Measurements from ENCODE around the gene PSRC1.
A peak's percentile ranks its signal among the peaks of the same experiment; 100 is the strongest.
"Not testable (repeated sequence)": the region's sequence is repeated elsewhere in the genome, so short reads cannot be mapped to it uniquely, and the experiment has no call there.

The PSRC1 gene

DNA sequence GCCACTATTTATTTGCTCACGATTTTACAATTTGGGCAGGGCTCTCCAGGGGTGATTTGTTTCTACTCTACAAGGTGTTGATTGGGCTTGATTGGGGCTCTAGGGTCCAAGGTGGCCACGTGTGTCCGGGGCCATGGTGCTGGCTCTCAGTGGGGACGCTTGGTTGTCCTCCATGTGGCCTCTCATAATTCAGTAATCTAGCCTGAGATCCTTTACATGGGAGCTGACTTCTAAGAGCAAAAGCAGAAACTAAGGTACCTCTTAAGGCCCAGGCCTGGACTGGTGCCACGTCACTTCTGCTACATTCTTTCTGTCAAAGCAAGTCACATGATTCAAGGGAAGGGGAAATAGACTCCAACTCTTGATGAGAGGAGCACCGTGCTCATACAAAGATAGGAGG, 8.1 kb upstream of the PSRC1 start:
- in situ Hi-C loops (cut with HindIII; ENCODE audit: low sequenced_read_pairs) = no loop called here
- DNase-seq (ENCODE audit: low read depth) = no peak
- no peak overlapping the region for H3K4me3 ChIP-seq (ENCODE audit: low read depth, low read length)

DNA sequence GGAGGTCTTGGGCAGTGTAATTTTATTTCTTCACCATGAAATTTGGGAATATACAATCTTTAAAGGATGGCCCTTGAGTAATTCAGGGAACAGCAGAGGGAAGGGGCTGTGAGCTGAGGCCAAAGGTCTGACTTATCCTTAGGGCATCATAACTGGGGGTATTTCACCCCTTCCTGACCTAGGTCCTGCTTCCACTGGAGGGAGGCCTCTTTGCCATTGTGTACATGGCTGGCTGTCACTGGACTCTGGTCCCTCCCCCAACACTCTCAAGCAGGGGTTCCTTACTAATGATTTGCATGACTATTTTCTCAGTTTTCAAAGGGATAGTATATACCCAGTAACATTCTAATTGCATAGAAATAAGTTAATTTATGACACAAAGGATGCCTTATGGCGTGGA, 7.2 kb upstream of the PSRC1 start:
- no peak for DNase-seq (ENCODE audit: low read depth)
- no peak overlapping the region for H3K4me3 ChIP-seq (ENCODE audit: low read depth, low read length)
- in situ Hi-C loops (cut with HindIII; ENCODE audit: low sequenced_read_pairs) = no loop called here
- TF ChIP-seq, protein P1, sequence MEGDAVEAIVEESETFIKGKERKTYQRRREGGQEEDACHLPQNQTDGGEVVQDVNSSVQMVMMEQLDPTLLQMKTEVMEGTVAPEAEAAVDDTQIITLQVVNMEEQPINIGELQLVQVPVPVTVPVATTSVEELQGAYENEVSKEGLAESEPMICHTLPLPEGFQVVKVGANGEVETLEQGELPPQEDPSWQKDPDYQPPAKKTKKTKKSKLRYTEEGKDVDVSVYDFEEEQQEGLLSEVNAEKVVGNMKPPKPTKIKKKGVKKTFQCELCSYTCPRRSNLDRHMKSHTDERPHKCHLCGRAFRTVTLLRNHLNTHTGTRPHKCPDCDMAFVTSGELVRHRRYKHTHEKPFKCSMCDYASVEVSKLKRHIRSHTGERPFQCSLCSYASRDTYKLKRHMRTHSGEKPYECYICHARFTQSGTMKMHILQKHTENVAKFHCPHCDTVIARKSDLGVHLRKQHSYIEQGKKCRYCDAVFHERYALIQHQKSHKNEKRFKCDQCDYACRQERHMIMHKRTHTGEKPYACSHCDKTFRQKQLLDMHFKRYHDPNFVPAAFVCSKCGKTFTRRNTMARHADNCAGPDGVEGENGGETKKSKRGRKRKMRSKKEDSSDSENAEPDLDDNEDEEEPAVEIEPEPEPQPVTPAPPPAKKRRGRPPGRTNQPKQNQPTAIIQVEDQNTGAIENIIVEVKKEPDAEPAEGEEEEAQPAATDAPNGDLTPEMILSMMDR (IDR thresholded peaks at IDR 0.05; ENCODE audit: low read depth, low read length, missing control alignments) = no peak

More for the DNA sequence above, 8.1 kb upstream of the PSRC1 start:
- TF ChIP-seq, protein P1 (IDR thresholded peaks at IDR 0.05; ENCODE audit: low read depth, low read length, missing control alignments) = no peak

DNA sequence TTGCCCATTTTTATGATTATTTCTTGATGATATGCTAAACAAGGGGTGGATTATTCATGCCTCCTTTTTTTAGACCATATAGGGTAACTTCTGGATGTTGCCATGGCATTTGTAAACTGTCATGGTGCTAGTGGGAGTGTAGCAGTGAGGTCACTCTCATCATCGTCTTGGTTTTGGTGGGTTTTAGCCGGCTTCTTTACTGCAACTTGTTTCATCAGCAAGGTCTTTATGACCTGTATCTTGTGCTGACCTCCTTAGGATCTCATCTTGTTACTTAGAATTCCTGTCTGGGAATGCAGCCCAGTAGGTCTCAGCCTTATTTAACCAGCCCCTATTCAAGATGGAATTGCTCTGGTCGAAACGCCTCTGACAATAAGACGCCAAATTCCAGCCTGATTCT, 3.8 kb upstream of the PSRC1 start:
- in situ Hi-C loops (cut with HindIII; ENCODE audit: low sequenced_read_pairs) = not testable (repeated sequence)

DNA sequence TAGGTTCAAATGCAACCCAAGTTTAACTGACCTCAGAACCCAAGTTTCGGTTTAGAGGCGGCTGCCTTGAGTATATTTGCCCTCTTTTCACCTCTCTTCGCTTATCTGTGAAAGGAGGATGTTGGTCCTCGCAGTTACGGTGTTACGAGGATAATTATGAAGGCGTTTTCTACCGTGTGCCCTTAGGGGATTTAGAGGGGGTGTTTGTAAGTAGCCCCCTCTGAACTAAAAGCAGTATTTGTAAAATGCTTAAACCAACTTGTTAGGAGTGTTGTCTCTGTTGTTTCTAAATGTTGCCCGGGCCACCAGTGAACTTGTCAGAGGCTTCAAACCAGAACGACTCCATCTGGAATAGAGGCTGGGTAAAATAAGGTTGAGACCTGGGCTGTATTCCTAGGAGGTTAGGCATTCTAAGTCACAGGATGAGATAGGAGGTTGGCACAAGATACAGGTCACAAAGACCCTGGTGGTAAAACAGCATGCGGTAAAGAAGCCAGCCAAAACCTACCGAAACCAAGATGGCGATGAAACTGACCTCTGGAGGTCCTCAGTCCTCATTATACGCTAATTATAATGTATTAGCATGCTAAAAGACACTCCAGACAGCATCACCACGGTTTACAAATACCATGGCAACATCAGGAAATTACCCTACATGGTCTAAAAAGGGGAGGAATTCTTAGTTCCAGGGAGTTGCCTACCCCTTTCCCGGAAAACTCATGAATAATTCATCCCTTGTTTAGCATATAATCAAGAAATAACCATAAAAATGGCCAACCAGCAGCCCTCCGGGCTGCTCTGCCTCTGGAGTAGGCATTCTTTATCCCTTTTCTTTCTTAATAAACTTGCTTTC, 1.0 kb upstream of the PSRC1 start:
- H3K4me3 ChIP-seq (ENCODE audit: low read depth, low read length) = peak overlapping the region; percentile 81
- TF ChIP-seq, protein P1 (IDR thresholded peaks at IDR 0.05; ENCODE audit: low read depth, low read length, missing control alignments) = no peak
- in situ Hi-C loops (cut with HindIII; ENCODE audit: low sequenced_read_pairs) = no loop called here
- DNase-seq (ENCODE audit: low read depth) = peak; percentile 59

More for the DNA sequence above, 3.8 kb upstream of the PSRC1 start:
- DNase-seq (ENCODE audit: low read depth); H3K4me3 ChIP-seq (ENCODE audit: low read depth, low read length): not testable (repeated sequence)

DNA sequence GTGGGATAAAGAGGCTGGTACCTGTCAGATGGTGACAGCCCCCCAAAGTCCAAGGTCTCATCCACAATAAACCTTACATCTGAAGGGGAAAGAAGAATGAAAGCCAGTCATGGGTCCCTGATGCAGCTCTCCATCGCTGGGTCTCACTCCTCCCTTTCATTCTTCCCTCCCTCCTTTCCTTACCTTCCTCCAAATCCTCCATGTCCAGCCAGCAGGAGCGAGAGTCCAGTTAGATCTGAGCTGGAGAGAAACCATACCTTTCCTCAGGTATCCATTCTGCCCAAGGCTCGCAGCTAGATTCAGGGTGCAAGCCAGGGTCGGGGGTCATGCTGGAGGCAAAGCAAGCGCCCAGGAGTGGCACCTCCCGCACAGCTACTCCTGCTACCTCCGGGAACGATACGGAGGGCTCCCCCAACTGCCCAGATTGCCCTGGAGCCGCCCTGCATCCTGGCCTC, 421 bp downstream of the PSRC1 start:
- peak overlapping the region; percentile 81 for H3K4me3 ChIP-seq (ENCODE audit: low read depth, low read length)
- no peak for DNase-seq (ENCODE audit: low read depth)
- TF ChIP-seq, protein P1 (IDR thresholded peaks at IDR 0.05; ENCODE audit: low read depth, low read length, missing control alignments) = no peak
- in situ Hi-C loops (cut with HindIII; ENCODE audit: low sequenced_read_pairs) = no loop called here

DNA sequence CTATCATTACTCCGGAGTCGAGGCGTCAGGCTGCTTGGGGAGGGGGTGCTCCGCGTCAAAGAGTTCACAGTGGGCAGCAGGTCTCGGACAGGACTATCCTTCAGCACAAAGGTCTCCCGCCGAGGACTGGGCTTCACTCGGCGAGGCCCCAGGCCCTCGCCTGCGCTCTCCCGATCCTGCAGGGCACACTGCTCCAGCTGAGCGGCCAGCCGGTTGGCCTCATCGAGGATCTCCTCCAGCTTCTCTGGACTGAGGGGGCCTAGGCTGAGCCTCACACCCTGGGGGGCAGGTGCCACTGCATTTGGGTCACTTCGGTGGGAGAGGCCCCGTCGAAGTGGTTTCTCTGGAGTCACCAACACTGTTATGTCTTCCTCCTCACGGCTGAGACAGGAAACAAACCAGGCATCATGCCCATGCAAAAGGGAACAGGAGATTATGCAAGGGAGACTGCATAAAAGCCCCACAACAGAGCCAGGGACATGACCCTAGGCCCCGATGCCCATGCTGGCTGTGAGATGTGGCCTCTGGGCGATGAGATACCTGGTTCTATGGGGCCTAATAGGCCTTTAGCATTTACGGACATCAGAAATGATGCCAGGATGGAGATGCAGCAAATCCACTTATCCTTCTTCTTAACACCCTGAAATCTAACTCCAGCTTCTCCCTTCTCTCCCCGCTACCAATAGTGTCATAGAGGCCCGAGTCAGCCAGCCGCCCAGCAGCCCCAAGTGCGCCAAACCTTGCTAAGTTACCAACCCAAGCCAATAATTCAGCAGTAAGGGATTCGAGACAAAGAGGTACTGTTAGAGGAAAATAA, 1.1 kb downstream of the PSRC1 start:
- peak overlapping the region; percentile 81 for H3K4me3 ChIP-seq (ENCODE audit: low read depth, low read length)
- TF ChIP-seq, protein P1 (IDR thresholded peaks at IDR 0.05; ENCODE audit: low read depth, low read length, missing control alignments) = no peak
- in situ Hi-C loops (cut with HindIII; ENCODE audit: low sequenced_read_pairs) = no loop called here
- DNase-seq (ENCODE audit: low read depth) = no peak

Data from astrocyte of the cerebellum (primary cell).